IPS-20b (cell line): ENCODE results near the gene CROCC2.

Experiments
- H3K27ac ChIP-seq: one replicate; pipeline ENCODE4 v1.5.1; 2013; ENCODE audit warnings: low read length
- H3K27me3 ChIP-seq: 2 replicates; pipeline ENCODE4 v1.6.1; 2013; ENCODE audit warnings: mild to moderate bottlenecking, low read length, inconsistent platforms; ENCODE audit not compliant: insufficient read depth
- H3K36me3 ChIP-seq: 2 replicates; pipeline ENCODE4 v1.6.1; 2013; ENCODE audit warnings: low read depth, mild to moderate bottlenecking, inconsistent platforms, low read length, moderate library complexity; ENCODE audit not compliant: insufficient read depth
- H3K4me1 ChIP-seq: 2 replicates; pipeline ENCODE4 v1.6.1; 2013; ENCODE audit warnings: mild to moderate bottlenecking, control low read depth, inconsistent platforms, low read length, moderate library complexity; ENCODE audit not compliant: insufficient read depth
- H3K4me3 ChIP-seq: 2 replicates; pipeline ENCODE4 v1.5.1; 2013; ENCODE audit warnings: mild to moderate bottlenecking, low read length, inconsistent platforms
- H3K9ac ChIP-seq: 2 replicates; pipeline ENCODE4 v1.6.1; 2013; ENCODE audit warnings: low read depth, mild to moderate bottlenecking, inconsistent platforms, low read length, moderate library complexity
- H3K9me3 ChIP-seq: 2 replicates; pipeline ENCODE4 v1.6.1; 2013; ENCODE audit warnings: mild to moderate bottlenecking, low read depth, low read length, inconsistent platforms; ENCODE audit not compliant: insufficient read depth

CROCC2 gene

DNA sequence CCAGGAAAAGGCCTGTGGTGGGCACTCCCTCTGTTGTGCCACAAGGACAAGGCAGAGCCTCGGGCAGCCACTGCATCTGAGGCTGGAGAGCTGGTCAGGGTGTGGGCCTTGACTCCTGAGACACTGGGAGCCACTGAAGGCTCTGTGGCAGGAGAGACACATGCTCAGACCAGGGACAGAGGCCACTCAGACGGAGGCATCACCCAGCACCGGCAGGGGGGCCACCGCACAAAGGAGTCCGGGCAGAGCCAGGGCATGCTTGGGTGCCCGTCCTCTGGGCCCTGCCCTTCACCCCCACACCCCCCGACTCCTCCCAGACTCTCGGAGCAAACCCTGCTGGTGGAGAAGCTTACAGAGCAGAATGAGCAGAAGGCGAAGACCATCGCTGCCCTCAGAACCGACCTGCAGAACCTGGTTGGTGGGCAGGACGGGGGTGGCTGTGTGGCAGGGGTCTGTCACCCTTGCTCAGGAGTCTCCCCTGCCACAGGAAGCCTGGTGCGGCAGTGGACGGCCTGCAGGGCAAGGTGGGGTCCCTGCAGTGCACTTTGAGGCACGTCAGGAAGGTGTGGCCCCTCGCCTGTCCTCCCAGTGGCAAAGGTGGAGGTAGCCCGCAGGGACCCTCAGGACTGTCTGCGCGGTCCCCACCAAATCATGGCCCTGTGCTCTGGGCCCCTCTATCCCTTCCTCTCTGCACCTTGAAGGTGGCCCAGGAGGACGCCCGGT, 26.0 kb downstream of the CROCC2 start:
- Histone ChIP-seq H3K9ac (no peak overlapping the region), H3K27ac (no peak overlapping the region), H3K4me1 (no peaks in the 10 kb centered on the region), H3K27me3 (no peaks in the 10 kb centered on the region; the same call in 1 of the 2 replicates), H3K4me3 (no peak overlapping the region), H3K9me3 (peaks cover 7% of the 10 kb centered on the region; the same call in 1 of the 2 replicates), H3K36me3 (no peaks in the 10 kb centered on the region)

DNA sequence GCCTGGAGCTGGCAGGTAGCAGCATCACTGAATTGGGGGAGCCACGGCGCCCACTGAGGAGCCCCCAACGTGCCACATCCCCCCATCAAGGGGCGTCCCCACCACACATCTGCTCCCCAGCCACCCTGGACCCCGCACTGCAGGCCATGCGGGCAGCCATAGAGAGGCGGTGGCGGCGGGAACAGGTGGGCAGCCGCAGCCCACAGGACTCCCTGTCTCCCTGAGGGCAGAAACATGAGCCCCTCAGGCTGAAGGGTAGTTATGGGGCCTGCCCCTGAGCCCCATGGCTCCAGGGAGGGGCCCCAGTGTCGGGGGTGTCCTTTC, 26.6 kb downstream of the CROCC2 start:
- no peaks in the 10 kb centered on the region; the same call in 1 of the 2 replicates for H3K27me3 ChIP-seq
- H3K9ac ChIP-seq = no peak overlapping the region
- peaks cover 7% of the 10 kb centered on the region; the same call in 1 of the 2 replicates for H3K9me3 ChIP-seq
- no peak overlapping the region for H3K27ac ChIP-seq
- no peaks in the 10 kb centered on the region for H3K4me1 ChIP-seq
- no peaks in the 10 kb centered on the region for H3K36me3 ChIP-seq
- no peak overlapping the region for H3K4me3 ChIP-seq

DNA sequence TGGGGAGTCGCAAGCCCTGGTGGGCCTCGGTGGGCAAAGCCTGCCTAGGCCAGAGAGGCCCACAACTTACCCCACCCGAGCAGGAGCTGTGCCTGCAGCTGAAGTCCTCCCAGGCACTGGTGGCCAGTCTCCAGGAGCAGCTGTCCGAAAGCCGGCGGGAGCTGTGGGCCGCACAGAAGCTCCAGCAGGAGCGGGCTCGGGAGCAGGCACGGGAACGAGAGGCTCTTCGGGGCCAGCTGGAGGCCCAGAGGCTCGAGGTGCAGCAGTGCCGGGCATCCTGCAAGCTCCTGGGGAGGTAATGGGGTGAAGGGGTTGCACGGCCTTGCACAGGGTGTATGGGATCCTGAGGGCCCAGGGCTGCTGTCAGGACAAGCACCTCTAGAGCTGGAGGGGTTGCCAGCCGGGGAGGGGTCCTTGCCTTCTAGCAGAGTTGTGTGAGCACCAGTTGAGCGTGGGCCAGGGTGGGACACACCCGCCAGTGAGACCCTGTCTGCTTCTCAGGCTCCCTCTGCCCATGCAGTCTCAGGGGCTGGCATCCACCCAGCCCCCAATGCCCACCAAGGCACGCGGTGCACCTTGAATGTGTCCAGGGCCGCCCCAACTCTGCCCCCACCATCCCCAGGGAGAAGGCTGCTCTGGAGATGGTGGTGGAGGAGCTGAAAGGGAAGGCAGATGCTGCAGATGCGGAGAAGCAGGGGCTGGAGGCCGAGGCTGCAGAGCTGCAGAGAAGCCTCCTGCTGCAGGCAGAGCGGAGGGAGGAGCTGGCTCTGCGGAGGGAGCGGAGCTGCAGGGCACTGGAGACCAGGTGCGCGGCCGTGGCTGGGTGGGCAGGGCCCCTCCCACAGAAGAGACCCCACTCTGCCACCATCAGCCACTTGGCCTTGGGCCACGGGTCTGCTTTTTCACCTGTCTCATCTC, 27.2 kb downstream of the CROCC2 start:
- H3K4me3 ChIP-seq = no peak overlapping the region
- no peaks in the 10 kb centered on the region for H3K4me1 ChIP-seq
- H3K27me3 ChIP-seq = no peaks in the 10 kb centered on the region; the same call in 1 of the 2 replicates
- H3K36me3 ChIP-seq = no peaks in the 10 kb centered on the region
- no peak overlapping the region for H3K27ac ChIP-seq
- no peak overlapping the region for H3K9ac ChIP-seq
- H3K9me3 ChIP-seq = peaks cover 9% of the 10 kb centered on the region; the same call in 1 of the 2 replicates

DNA sequence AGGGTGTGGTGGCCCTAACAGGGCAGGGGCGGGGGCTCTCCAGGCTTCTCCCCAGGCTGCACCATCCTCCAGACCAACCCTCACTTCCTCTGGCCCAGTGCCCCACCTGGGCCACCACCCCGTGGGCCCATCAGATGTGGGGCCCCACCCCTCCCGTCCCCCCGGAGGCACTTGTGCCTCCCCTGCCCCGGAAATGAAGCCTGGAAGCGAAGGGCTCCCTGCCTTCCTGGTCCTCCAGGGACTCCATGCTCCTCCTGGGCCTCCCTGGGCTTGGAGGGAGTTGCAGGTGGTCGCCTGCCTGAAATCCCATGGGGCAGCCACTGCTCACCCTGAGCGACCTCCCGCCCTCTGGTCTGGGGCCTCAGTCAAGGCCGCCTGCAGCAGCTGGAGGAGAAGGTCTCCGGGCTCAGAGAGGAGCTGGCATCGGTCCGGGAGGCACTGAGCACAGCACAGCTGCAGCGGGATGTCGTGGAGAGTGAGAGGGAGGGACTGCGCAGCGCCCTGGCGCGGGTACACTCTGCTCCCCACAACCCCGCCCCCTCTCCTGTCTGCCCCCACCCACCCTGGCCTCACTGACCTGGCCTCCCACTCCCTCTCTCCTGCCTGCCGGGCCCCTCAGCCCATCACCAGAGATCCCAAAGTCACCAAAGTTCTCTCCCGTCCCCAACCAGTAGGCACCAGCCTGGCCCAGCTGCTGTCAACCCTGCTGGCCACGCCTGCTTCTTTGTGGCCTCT, 28.0 kb downstream of the CROCC2 start:
- Histone ChIP-seq H3K27ac (no peak overlapping the region), H3K9me3 (peaks cover 12% of the 10 kb centered on the region; the same call in 1 of the 2 replicates), H3K4me3 (no peak overlapping the region), H3K27me3 (no peaks in the 10 kb centered on the region; the same call in 1 of the 2 replicates), H3K9ac (no peak overlapping the region), H3K4me1 (no peaks in the 10 kb centered on the region), H3K36me3 (no peaks in the 10 kb centered on the region)

DNA sequence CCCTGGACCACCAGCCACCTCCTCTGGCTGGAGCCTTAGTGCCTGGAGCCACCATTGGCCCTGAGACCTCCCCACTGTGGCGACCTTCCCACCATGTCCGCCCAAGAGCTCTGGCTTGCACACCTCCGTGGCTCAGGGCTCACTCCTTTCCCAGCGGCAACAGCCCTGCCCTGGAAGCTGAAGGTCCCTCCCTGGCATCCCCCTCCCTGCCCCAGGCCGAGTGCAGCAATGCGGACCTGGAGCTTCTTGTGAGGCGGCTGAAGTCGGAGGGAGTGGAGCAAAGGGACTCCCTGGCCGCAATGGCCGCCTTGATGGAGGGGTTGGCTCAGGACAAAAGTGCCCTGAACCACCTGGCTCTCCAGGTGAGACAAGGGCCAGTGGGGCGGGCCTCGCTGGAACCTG, 28.6 kb downstream of the CROCC2 start:
- H3K27ac ChIP-seq = no peak overlapping the region
- H3K9ac ChIP-seq = no peak overlapping the region
- H3K9me3 ChIP-seq = peaks cover 12% of the 10 kb centered on the region; the same call in 1 of the 2 replicates
- H3K4me3 ChIP-seq = no peak overlapping the region
- no peaks in the 10 kb centered on the region for H3K36me3 ChIP-seq
- H3K4me1 ChIP-seq = no peaks in the 10 kb centered on the region
- no peaks in the 10 kb centered on the region for H3K27me3 ChIP-seq

DNA sequence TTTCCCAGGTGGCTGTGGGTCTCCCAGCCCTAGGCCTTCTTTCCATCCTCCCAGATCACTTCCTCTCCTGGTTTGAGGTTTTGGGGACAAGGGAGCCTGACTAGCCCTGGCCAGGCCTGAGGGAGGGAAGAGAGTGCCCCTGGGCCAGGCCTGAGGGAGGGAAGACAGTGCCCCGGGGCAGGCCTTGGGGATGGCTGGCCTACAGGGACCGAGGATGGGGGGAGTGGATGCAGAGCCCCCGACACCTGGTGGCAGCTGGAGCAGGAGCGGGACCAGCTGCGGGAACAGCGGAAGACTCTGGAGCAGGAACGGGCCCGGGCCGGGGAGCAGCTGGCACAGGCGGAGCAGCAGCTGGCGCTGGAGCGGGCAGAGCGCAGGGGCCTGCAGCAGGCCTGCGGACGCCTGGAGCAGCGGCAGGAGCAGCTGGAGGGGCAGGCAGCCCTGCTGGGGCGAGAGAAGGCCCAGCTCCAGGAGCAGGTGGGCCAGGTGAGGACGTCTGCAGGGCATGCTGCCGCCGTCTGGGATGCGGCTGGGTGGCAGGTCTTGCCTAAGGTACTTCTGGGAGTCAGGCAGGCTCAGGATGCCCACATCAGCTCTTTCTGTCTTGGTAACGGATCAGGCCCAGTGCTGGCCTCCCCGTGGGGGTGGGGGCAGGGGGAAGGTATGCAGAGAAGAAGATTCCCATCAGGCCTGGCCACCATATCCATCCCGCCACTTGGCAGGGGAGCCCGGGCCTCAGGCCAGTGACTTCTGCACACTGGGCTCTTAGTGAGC, 29.2 kb downstream of the CROCC2 start:
- H3K9me3 ChIP-seq = peaks cover 12% of the 10 kb centered on the region; the same call in 1 of the 2 replicates
- H3K27me3 ChIP-seq = no peaks in the 10 kb centered on the region
- no peaks in the 10 kb centered on the region for H3K4me1 ChIP-seq
- H3K36me3 ChIP-seq = no peaks in the 10 kb centered on the region
- H3K4me3 ChIP-seq = no peak overlapping the region
- no peak overlapping the region for H3K27ac ChIP-seq
- H3K9ac ChIP-seq = no peak overlapping the region

DNA sequence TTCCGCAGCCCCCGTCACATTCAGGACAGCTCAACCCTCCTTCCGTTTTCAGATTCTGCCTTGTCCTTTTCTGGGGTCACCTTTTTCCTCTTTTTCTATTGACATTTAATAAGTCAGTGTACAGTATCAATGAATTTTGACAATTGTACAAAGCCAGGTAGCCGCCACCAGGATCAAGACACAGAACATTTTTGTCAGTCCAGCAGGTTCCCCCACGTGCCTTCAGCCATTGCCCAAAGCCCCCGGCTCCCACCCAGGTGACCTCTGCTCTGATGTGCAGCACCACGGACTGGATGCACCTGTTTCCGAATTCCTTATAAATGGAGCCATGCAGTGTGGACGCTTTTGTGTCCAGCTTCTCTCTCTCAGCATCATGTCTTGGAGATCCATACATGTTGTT, 30.0 kb downstream of the CROCC2 start:
- Histone ChIP-seq H3K9me3 (peaks cover 12% of the 10 kb centered on the region; the same call in 1 of the 2 replicates), H3K27ac (no peak overlapping the region), H3K27me3 (no peaks in the 10 kb centered on the region), H3K4me3 (no peak overlapping the region), H3K9ac (no peak overlapping the region), H3K36me3 (no peaks in the 10 kb centered on the region), H3K4me1 (no peaks in the 10 kb centered on the region)

DNA sequence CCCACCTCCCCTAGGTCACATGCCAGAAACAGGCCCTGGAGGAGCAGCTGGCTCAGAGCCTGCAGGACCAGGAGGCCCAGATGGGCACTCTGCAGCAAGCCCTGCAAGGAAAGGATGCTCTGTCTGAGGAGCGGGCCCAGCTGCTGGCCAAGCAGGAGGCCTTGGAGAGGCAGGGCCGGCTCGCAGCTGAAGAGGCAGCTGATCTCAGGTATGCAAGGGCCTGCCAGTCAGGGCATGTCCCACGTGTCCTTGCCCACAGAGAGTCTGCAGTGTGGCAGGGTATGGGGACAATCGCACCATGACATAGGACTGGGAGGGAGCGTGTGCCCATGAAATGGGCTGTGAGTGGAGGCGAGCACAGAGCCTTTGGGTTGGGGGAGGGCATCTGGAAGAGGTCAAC, 39.9 kb downstream of the CROCC2 start:
- Histone ChIP-seq H3K9me3 (no peaks in the 10 kb centered on the region), H3K9ac (no peak overlapping the region), H3K27ac (no peak overlapping the region), H3K36me3 (no peaks in the 10 kb centered on the region), H3K4me1 (no peaks in the 10 kb centered on the region), H3K27me3 (no peaks in the 10 kb centered on the region), H3K4me3 (no peak overlapping the region)

DNA sequence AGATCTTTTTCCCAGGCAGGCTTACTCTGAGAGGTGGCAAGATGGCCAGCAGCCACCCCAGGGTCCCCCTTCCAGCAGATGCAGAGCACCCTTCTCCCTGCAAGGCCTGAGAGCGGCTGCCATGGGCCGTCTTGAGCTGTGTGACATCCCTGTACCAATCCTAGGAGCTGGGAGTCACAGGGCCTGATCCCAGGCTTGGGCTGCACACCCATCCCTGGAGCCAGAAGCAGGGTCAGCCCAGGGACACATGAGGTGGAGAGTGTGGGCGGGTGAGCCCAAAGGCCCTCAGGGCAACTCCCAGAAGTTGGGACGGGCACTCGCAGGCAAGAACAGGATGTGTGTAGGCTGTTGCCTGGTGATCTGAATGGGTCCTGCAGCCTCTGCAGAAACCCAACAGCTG, 40.5 kb downstream of the CROCC2 start:
- no peaks in the 10 kb centered on the region for H3K27me3 ChIP-seq
- no peak overlapping the region for H3K9ac ChIP-seq
- H3K4me3 ChIP-seq = no peak overlapping the region
- H3K27ac ChIP-seq = no peak overlapping the region
- H3K36me3 ChIP-seq = no peaks in the 10 kb centered on the region
- H3K9me3 ChIP-seq = no peaks in the 10 kb centered on the region
- no peaks in the 10 kb centered on the region for H3K4me1 ChIP-seq

DNA sequence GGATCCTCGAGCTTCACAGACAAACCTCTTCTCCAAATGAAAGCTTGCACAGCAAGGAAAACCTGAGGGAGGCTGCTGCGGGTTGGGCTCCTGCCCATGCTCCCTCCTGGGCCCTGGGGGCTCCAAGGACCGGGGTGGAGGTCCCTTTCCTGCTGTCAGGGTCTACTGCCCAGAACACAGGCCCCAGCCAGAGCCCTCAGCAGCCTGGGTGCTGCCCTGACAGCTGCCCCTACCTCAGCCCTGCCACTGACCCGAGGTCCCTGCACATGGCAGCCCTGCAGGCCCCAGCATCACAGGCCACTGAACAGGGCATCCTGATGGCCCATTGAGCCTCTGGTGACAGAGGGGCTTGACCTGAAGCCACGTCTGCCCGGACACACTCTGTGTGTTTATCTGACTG, 41.0 kb downstream of the CROCC2 start:
- no peaks in the 10 kb centered on the region for H3K4me1 ChIP-seq
- H3K27ac ChIP-seq = no peak overlapping the region
- no peaks in the 10 kb centered on the region for H3K36me3 ChIP-seq
- H3K9ac ChIP-seq = no peak overlapping the region
- H3K27me3 ChIP-seq = no peaks in the 10 kb centered on the region
- H3K9me3 ChIP-seq = no peaks in the 10 kb centered on the region
- no peak overlapping the region for H3K4me3 ChIP-seq

DNA sequence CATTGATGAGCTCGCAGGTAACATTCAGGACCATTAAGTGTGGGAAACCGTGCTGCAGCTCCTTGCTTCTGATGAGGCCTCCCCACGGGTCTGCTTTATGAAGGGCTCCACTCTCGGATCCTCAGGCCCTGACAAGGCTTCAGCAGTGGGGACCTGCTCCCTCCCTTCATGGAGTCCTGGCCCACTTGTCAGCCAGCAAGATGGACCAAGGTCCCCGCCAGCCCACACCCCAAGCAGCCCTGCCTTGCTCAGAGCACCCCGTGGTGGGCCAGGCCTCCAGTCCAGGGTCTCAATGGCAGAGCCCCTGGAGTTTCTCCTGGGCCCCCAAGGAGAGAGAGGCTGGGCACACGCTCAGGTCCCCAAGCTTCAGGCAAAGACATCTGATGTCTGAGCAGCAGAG, 41.5 kb downstream of the CROCC2 start:
- Histone ChIP-seq H3K36me3 (no peaks in the 10 kb centered on the region), H3K4me1 (no peaks in the 10 kb centered on the region), H3K27me3 (no peaks in the 10 kb centered on the region), H3K9me3 (no peaks in the 10 kb centered on the region), H3K4me3 (no peak overlapping the region), H3K9ac (no peak overlapping the region), H3K27ac (no peak overlapping the region)
